ENCODE data around the gene RPS28. TPM values are rescaled to one million over a fixed set of nuclear protein-coding genes. Genes with fewer than 3 reads are reported as not detected.
A peak's percentile ranks its signal among the peaks of the same experiment; 100 is the strongest.

The RPS28 gene
- total RNA-seq, 4 donors from 2014 or later: 172 to 357 (median 250) TPM

DNA sequence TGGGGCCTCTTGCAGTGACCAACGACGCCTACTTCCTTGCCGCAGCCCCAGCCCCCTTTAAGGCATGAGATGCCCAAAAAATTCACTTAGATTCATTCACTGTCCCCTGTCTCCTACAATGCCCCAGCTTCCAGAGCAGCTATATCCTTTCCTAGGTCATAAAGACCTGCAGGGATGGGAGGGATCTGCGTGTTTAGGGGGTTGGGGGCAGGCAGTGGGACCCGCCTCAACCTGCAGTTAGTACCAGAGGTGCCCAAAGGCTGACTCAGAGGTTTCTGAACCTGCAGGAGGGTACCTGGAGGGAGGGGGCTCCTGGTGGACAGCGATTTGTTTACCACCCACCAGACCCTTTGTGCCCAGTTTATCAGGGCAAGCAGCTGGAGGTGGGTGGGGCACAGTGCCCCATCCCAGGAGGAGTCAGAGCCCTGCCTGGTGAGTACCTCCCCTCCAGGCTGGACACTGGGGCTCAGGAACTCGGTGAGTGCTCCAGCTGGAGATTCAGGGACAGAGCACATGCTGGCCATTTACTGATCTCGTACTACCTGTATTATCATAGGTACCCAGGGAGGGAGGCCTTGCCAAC is 10.1 kb downstream of the RPS28 start:
- Histone ChIP-seq H3K4me1 (peaks cover 0 to 34% (median 13%) of the 10 kb centered on the region in 3 donors), H3K9me3 (peaks cover 0 to 5% (median 0%) of the 10 kb centered on the region in 3 donors), H3K27me3 (peaks cover 51% of the 10 kb centered on the region), H3K36me3 (peaks cover 0 to 13% of the 10 kb centered on the region in 2 donors), H3K27ac (no peak overlapping the region), H3K4me3 (no peak overlapping the region)
- TF ChIP-seq EP300 (IDR thresholded peaks at IDR 0.05) (no peak), POLR2AphosphoS5 (IDR thresholded peaks at IDR 0.05) (no peak), POLR2A (IDR thresholded peaks at IDR 0.05) (no peak)
- TF ChIP-seq, protein P1, sequence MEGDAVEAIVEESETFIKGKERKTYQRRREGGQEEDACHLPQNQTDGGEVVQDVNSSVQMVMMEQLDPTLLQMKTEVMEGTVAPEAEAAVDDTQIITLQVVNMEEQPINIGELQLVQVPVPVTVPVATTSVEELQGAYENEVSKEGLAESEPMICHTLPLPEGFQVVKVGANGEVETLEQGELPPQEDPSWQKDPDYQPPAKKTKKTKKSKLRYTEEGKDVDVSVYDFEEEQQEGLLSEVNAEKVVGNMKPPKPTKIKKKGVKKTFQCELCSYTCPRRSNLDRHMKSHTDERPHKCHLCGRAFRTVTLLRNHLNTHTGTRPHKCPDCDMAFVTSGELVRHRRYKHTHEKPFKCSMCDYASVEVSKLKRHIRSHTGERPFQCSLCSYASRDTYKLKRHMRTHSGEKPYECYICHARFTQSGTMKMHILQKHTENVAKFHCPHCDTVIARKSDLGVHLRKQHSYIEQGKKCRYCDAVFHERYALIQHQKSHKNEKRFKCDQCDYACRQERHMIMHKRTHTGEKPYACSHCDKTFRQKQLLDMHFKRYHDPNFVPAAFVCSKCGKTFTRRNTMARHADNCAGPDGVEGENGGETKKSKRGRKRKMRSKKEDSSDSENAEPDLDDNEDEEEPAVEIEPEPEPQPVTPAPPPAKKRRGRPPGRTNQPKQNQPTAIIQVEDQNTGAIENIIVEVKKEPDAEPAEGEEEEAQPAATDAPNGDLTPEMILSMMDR (IDR thresholded peaks at IDR 0.05): no peak
- ATAC-seq: no peak
- WGBS, 2 donors (ENCODE audit: low coverage in 1 of 2): 77% methylated on average over 4 of the region's 8 CpGs; no CpG with 5 or more reads in 1 of the 2 donors

DNA sequence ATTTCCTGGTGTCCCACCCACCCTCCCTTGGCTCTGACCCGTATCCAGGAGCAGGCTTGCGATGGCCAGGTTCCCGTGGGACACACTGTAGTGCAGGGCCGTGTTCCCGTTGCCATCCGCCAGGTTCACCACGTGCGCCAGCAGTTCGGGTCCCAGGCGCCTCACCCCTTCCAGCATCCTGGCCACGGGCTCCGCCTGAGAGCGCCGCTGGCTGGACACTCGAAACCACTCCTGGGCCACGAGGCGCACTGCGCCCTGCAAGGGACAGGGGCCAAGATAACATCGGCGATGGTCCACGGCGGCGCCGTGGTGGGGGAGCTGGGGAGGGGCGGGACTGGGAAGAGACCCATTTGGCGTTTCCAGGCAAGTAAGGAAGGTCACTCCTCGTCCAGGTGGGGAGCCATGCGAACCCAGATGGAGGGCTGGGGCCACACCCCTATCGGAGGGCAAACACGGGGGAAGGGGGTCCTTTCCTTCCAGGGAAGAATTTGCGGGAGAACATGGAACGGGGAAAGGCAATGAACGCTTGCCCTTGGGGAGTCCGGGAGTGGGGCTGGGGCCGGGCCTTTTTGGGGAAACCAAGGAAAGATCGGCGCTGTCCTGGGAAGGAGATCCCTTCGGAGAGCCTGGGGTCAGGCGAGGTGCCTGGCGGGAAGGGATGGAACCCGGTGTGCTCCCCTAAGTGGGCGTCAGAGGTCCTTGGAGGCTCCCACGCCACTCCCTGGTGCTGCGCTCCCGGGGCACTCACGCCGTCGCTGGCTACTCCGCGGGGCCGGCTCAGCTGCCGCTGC is 11.9 kb downstream of the RPS28 start:
- Histone ChIP-seq H3K27me3 (peaks cover 67% of the 10 kb centered on the region), H3K4me3 (peak overlapping the region in 1 of 2 donors; percentile 4), H3K9me3 (no peaks in the 10 kb centered on the region), H3K27ac (no peak overlapping the region), H3K36me3 (peaks cover 0 to 6% of the 10 kb centered on the region in 2 donors), H3K4me1 (peaks cover 0 to 40% (median 13%) of the 10 kb centered on the region in 3 donors)
- no peak for ATAC-seq
- TF ChIP-seq, protein P1 (IDR thresholded peaks at IDR 0.05): no peak
- TF ChIP-seq POLR2A (IDR thresholded peaks at IDR 0.05) (no peak), EP300 (IDR thresholded peaks at IDR 0.05) (no peak), POLR2AphosphoS5 (IDR thresholded peaks at IDR 0.05) (no peak)
- WGBS, 2 donors (ENCODE audit: low coverage in 1 of 2): 13 to 34% methylated on average over 4 to 8 of the region's 52 CpGs

DNA sequence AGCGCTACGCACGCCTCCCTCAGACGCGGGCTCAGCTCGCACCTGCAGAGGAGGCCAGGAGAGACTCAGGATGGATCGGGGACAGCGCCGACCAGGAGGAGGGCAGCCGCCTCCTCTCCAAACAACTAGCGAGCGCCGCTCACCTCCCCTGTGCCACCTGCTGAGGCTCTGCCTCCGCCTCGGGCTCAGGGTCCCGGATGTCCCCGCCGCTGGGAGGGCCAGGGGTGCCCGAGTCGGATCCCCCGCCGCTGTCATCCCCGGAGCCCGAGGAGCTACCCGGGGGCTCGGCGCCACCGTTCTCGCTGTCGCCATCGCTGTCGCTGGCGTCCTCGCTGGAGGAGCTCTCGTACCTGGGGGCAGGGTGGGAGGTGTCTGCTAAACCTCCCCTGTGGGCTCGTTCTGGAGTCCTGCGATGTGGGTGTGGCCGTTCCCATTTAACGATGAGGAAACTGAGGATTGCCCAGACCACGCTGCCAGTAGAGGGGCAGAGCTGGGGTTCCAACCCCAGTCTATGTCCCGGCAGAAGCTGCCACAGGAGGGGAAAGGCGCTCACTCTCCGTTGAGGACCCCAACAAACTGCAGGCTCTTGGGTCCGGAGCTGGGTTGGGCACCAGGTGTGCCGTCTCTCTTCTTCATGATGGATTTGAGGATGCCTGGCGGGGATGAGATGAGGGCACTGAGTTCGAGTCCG is 12.6 kb downstream of the RPS28 start:
- Histone ChIP-seq H3K4me1 (peaks cover 0 to 41% (median 13%) of the 10 kb centered on the region in 3 donors), H3K4me3 (peak overlapping the region in 1 of 2 donors; percentile 46), H3K27me3 (peaks cover 71% of the 10 kb centered on the region), H3K36me3 (peaks cover 0 to 6% of the 10 kb centered on the region in 2 donors), H3K9me3 (no peaks in the 10 kb centered on the region), H3K27ac (peak overlapping the region in 1 of 4 donors; percentile 11)
- WGBS, 2 donors (ENCODE audit: low coverage in 1 of 2): 33% methylated on average over 3 of the region's 48 CpGs; no CpG with 5 or more reads in 1 of the 2 donors
- TF ChIP-seq, protein P1 (IDR thresholded peaks at IDR 0.05): no peak
- TF ChIP-seq EP300 (IDR thresholded peaks at IDR 0.05) (no peak), POLR2A (IDR thresholded peaks at IDR 0.05) (no peak), POLR2AphosphoS5 (IDR thresholded peaks at IDR 0.05) (no peak)
- ATAC-seq: no peak

DNA sequence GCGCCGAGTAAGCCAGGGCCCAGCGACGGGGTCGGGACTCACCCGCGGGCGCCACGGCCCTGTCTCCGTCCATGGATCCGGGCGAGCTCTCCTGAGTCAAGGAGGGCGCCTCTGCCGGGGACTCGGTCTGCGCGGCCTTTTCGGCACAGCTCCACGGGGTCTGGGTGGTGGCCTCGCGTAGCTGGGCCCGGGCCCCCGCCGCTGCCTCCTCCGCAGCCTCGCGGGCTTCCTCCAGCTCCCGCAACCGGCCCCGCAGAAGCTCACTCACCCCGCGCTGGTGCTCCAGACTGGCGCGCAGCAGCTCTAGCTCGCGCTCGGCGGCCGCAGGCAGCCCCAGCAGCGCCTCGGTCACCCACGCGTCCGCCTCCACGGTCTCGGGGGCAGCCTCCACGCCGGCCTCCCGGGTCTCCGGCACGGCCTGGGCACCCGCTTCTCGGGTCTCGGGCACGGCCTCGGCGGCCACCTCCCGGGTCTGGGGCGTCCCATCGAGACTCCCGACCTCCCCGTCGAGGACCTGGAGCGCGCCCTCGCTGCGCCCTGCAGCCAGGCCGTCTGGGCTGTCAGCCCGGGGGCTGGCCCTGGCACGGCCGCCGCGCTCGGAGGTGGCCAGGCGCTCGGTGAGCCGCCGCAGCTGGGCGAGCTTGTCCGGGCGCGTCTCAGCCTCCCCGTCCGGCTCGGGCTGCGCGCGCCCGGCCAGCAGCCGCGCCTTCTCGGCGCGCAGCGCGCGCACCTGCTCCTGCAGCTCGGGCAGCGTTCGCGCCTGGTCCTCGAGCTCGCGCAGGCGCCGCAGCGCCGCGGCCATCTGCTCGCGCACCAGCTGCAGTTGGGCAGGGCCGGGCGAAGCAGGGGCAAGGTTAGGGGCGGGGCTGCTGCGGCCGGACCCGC is 13.4 kb downstream of the RPS28 start:
- peak overlapping the region in 1 of 2 donors; percentile 46 for H3K4me3 ChIP-seq
- WGBS, 2 donors (ENCODE audit: low coverage in 1 of 2): no CpG with 5 or more reads among the region's 117 CpGs
- ATAC-seq: peak; percentile 81
- no peaks in the 10 kb centered on the region for H3K9me3 ChIP-seq
- peaks cover 0 to 6% of the 10 kb centered on the region in 2 donors for H3K36me3 ChIP-seq
- no peak for TF ChIP-seq POLR2A (IDR thresholded peaks at IDR 0.05)
- H3K27ac ChIP-seq: peak overlapping the region in 1 of 4 donors; percentile 11
- H3K4me1 ChIP-seq: peaks cover 0 to 41% (median 13%) of the 10 kb centered on the region in 3 donors
- H3K27me3 ChIP-seq: peaks cover 78% of the 10 kb centered on the region

All from gastroesophageal sphincter (tissue), 4 donors.